GM23338 (cell line): ENCODE results near the gene PRCC. TPM values are rescaled to one million over a fixed set of nuclear protein-coding genes. Genes with fewer than 3 reads are reported as not detected.

Source experiments
- ATAC-seq: fragments of 200-7000 bp; cut with Tn5 transposase; 3 replicates; pipeline ENCODE4 v1.9.1; 2020
- DNase-seq: peaks from one replicate; pipeline ENCODE4 v3.0.0-alpha.2; 2015; ENCODE audit warnings: low spot score
- H2AFZ ChIP-seq: fragments of 200-600 bp; sonication (generic); 2 replicates; pipeline ENCODE4 v1.8.0; 2016; ENCODE audit warnings: antibody characterized with exemption, mild to moderate bottlenecking, moderate library complexity
- H3F3A ChIP-seq: fragments of 200-600 bp; sonication (generic); replicated peaks from 2 replicates; pipeline ENCODE4 v1.8.0; 2017; ENCODE audit warnings: antibody characterized with exemption, mixed run types, low read depth
- H3K27ac ChIP-seq: fragments of 200-600 bp; sonication (generic); 2 replicates; pipeline ENCODE4 v1.6.1; 2016; ENCODE audit warnings: low read depth
- H3K27me3 ChIP-seq: fragments of 200-600 bp; sonication (generic); 2 replicates; pipeline ENCODE4 v1.8.0; 2016; ENCODE audit warnings: mild to moderate bottlenecking, mixed run types, moderate library complexity; ENCODE audit not compliant: insufficient read depth
- H3K36me3 ChIP-seq: fragments of 200-600 bp; sonication (generic); 2 replicates; pipeline ENCODE4 v1.8.0; 2016; ENCODE audit warnings: mild to moderate bottlenecking; ENCODE audit not compliant: insufficient read depth
- H3K4me1 ChIP-seq: fragments of 200-600 bp; sonication (generic); 2 replicates; pipeline ENCODE4 v1.8.0; 2016; ENCODE audit warnings: mild to moderate bottlenecking, moderate library complexity; ENCODE audit not compliant: insufficient read depth
- H3K4me2 ChIP-seq: fragments of 200-600 bp; sonication (generic); 2 replicates; pipeline ENCODE4 v1.7.1; 2017; ENCODE audit warnings: mixed run types
- H3K4me3 ChIP-seq: fragments of 200-600 bp; sonication (generic); 2 replicates; pipeline ENCODE4 v1.6.1; 2016; ENCODE audit warnings: mixed run types
- H3K79me2 ChIP-seq: fragments of 200-600 bp; sonication (generic); replicated peaks from 2 replicates; pipeline ENCODE4 v1.8.0; 2017; ENCODE audit warnings: mild to moderate bottlenecking; ENCODE audit not compliant: insufficient read depth
- H3K9me2 ChIP-seq: fragments of 200-600 bp; sonication (generic); 2 replicates; pipeline ENCODE4 v1.8.0; 2017; ENCODE audit not compliant: insufficient read depth
- H4K20me1 ChIP-seq: fragments of 200-600 bp; sonication (generic); replicated peaks from 2 replicates; pipeline ENCODE4 v1.8.0; 2017; ENCODE audit warnings: mild to moderate bottlenecking; ENCODE audit not compliant: insufficient read depth
- H3K27ac Mint-ChIP-seq: 2 replicates; pipeline ENCODE4 v1.8.0; 2020; ENCODE audit warnings: inconsistent platforms, mild to moderate bottlenecking, moderate library complexity, mixed read lengths
- H3K27me3 Mint-ChIP-seq: 3 replicates; pipeline ENCODE4 v1.8.0; 2022; ENCODE audit warnings: low read depth, mild to moderate bottlenecking, moderate library complexity, mixed read lengths, inconsistent platforms; ENCODE audit not compliant: insufficient read depth, poor library complexity
- H3K36me3 Mint-ChIP-seq: 3 replicates; pipeline ENCODE4 v1.8.0; 2021; ENCODE audit warnings: low read depth, mild to moderate bottlenecking, inconsistent platforms, moderate library complexity, mixed read lengths
- H3K4me1 Mint-ChIP-seq: 3 replicates; pipeline ENCODE4 v1.8.0; 2020; ENCODE audit warnings: mild to moderate bottlenecking, inconsistent platforms, mixed read lengths
- H3K4me3 Mint-ChIP-seq: 3 replicates; pipeline ENCODE4 v1.8.0; 2021; ENCODE audit warnings: moderate library complexity, mild to moderate bottlenecking, inconsistent platforms, mixed read lengths
- H3K9me3 Mint-ChIP-seq: 3 replicates; pipeline ENCODE4 v1.8.0; 2020; ENCODE audit warnings: moderate library complexity, mild to moderate bottlenecking, inconsistent platforms, mixed read lengths
- CTCF ChIP-seq, 2 experiments: fragments of 200-600 bp in 1 of 2; sonication (generic) in 1 of 2; conservative IDR thresholded peaks; 2 replicates each; pipeline versions ENCODE4 v1.5.1 to v1.6.1; 2016 to 2017; ENCODE audit warnings: antibody characterized with exemption in 2 of 2, low read depth in 2 of 2, mild to moderate bottlenecking in 2 of 2, moderate library complexity in 1 of 2
- JUNB ChIP-seq: IDR thresholded peaks from one replicate; pipeline ENCODE4 v1.6.1; 2016; ENCODE audit warnings: antibody characterized with exemption; ENCODE audit not compliant: unreplicated experiment
- NANOG ChIP-seq: IDR thresholded peaks from 2 replicates; pipeline ENCODE4 v1.6.1; 2016; ENCODE audit warnings: antibody characterized with exemption, borderline replicate concordance
- POLR2AphosphoS5 ChIP-seq: IDR thresholded peaks from 2 replicates; pipeline ENCODE4 v1.6.1; 2016; ENCODE audit warnings: antibody characterized with exemption, low read depth
- ZNF114 ChIP-seq: fragments of 250-450 bp; sonication (Bioruptor Pico); IDR thresholded peaks from 2 replicates; pipeline ENCODE4 v1.5.0; 2020; ENCODE audit warnings: mild to moderate bottlenecking, moderate library complexity
- ZNF331 ChIP-seq: fragments of 250-450 bp; sonication (Bioruptor Pico); IDR thresholded peaks from 2 replicates; pipeline ENCODE4 v1.5.0; 2020; ENCODE audit warnings: low read depth, mild to moderate bottlenecking, moderate library complexity
- ZNF462 ChIP-seq: fragments of 250-450 bp; sonication (Bioruptor Pico); IDR thresholded peaks from 2 replicates; pipeline ENCODE4 v1.5.0; 2020; ENCODE audit warnings: mild to moderate bottlenecking, moderate library complexity
- polyA plus RNA-seq: library from polyadenylated mRNA; unstranded; fragments of >200 nt; fragmentation: Nextera tagmentation; extraction: Ambion mirVana; gene quantifications from 2 replicates; pipeline ENCODE4 v1.2.1, GENCODE V29; 2016
- total RNA-seq: library from RNA; depleted of rRNA; stranded (reverse); fragments of >200 nt; shearing (Covaris generic); gene quantifications from 2 replicates; pipeline ENCODE4 v1.2.3, GENCODE V29; 2014
- TF ChIP-seq, protein P1 (sequence below): IDR thresholded peaks from 2 replicates; pipeline ENCODE4 v1.6.1; 2016; ENCODE audit warnings: antibody characterized with exemption
- TF ChIP-seq, protein P2 (sequence below): IDR thresholded peaks from one replicate; pipeline ENCODE4 v1.6.1; 2018; ENCODE audit warnings: antibody characterized with exemption; ENCODE audit not compliant: unreplicated experiment

Gene PRCC
- total and polyA plus RNA-seq, 2 experiments from 2014 or later, result 66.2 to 72.9 TPM

DNA sequence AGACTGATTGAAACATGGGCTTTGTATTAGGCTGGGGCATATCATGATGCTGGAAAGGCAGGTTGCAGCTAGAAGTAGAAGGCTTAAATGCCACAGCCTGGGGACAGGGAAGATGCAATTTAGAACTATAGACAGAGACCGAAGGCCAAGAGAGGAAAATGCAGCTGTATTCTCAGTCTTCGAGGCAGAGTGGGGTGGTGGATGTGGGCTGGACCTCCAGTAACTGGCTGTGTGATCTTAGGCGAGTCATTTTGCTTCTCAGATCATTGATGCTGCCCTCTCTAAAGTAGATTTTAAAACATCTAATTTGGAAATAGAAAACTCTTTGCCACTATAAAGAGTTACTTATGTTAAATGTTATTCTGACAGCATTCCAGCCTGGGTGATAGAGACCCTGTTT, 67.0 kb downstream of the PRCC start:
- ATAC-seq (no peak), DNase-seq (no peak)
- H3K36me3 Mint-ChIP-seq, result no peaks in the 10 kb centered on the region
- peaks cover 25% of the 10 kb centered on the region; the same call in 1 of the 2 replicates for H3K27me3 ChIP-seq
- no peaks in the 10 kb centered on the region for H3K9me3 Mint-ChIP-seq
- no peaks in the 10 kb centered on the region; the same call in 2 of the 3 replicates for H3K4me1 Mint-ChIP-seq
- no peaks in the 10 kb centered on the region for H3K4me1 ChIP-seq
- no peak overlapping the region for H3K27ac Mint-ChIP-seq
- H3K27ac ChIP-seq, result no peak overlapping the region
- no peak overlapping the region for H3K4me3 ChIP-seq
- no peaks in the 10 kb centered on the region for H3F3A ChIP-seq
- H3K36me3 ChIP-seq, result no peaks in the 10 kb centered on the region
- no peaks in the 10 kb centered on the region for H3K79me2 ChIP-seq
- H2AFZ ChIP-seq, result no peak overlapping the region
- H4K20me1 ChIP-seq, result no peaks in the 10 kb centered on the region
- no peaks in the 10 kb centered on the region for H3K9me2 ChIP-seq
- H3K4me2 ChIP-seq, result no peak overlapping the region
- H3K27me3 Mint-ChIP-seq, result peaks cover 14% of the 10 kb centered on the region
- H3K4me3 Mint-ChIP-seq, result no peak overlapping the region
- TF ChIP-seq JUNB, result no peak
- TF ChIP-seq, protein P1, sequence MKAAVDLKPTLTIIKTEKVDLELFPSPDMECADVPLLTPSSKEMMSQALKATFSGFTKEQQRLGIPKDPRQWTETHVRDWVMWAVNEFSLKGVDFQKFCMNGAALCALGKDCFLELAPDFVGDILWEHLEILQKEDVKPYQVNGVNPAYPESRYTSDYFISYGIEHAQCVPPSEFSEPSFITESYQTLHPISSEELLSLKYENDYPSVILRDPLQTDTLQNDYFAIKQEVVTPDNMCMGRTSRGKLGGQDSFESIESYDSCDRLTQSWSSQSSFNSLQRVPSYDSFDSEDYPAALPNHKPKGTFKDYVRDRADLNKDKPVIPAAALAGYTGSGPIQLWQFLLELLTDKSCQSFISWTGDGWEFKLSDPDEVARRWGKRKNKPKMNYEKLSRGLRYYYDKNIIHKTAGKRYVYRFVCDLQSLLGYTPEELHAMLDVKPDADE, result no peak
- no peak for TF ChIP-seq POLR2AphosphoS5
- TF ChIP-seq ZNF114 (CRISPR knock-in tag), result no peak
- no peak for TF ChIP-seq ZNF331 (CRISPR knock-in tag)
- TF ChIP-seq, protein P2, sequence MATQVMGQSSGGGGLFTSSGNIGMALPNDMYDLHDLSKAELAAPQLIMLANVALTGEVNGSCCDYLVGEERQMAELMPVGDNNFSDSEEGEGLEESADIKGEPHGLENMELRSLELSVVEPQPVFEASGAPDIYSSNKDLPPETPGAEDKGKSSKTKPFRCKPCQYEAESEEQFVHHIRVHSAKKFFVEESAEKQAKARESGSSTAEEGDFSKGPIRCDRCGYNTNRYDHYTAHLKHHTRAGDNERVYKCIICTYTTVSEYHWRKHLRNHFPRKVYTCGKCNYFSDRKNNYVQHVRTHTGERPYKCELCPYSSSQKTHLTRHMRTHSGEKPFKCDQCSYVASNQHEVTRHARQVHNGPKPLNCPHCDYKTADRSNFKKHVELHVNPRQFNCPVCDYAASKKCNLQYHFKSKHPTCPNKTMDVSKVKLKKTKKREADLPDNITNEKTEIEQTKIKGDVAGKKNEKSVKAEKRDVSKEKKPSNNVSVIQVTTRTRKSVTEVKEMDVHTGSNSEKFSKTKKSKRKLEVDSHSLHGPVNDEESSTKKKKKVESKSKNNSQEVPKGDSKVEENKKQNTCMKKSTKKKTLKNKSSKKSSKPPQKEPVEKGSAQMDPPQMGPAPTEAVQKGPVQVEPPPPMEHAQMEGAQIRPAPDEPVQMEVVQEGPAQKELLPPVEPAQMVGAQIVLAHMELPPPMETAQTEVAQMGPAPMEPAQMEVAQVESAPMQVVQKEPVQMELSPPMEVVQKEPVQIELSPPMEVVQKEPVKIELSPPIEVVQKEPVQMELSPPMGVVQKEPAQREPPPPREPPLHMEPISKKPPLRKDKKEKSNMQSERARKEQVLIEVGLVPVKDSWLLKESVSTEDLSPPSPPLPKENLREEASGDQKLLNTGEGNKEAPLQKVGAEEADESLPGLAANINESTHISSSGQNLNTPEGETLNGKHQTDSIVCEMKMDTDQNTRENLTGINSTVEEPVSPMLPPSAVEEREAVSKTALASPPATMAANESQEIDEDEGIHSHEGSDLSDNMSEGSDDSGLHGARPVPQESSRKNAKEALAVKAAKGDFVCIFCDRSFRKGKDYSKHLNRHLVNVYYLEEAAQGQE, result no peak
- TF ChIP-seq NANOG, result no peak
- TF ChIP-seq CTCF (conservative IDR thresholded peaks at IDR 0.05; ENCODE audit: low read depth in 2 of 2), result no peak
- no peak for TF ChIP-seq ZNF462
